A549 (cell line): ENCODE measurements around the gene PDE4C. TPM values are rescaled to one million over a fixed set of nuclear protein-coding genes. Genes with fewer than 3 reads are reported as not detected.

Experiments
- ATAC-seq, 2 experiments: fragments of 200-7000 bp in 1 of 2; fragments of >200 bp in 1 of 2; cut with Nextera tagmentation in 1 of 2; cut with Tn5 transposase in 1 of 2; 3 replicates each; pipeline versions ENCODE4 v1.8.0 to v1.9.1; 2018 to 2020; ENCODE audit warnings: mild to moderate bottlenecking in 1 of 2, moderate library complexity in 1 of 2
- CTCF ChIA-PET: fragments of 300-600 bp; sonication (Branson Sonifier 250); formaldehyde crosslinking; extraction: SDS; loops from one replicate; lab custom pipeline; 2021; ENCODE audit warnings: antibody characterized with exemption, inconsistent platforms; lab: Yijun Ruan, JAX
- POLR2A ChIA-PET: fragments of 350-600 bp; formaldehyde crosslinking; extraction: SDS; loops from one replicate; lab custom pipeline; 2021; ENCODE audit warnings: antibody characterized with exemption, inconsistent platforms; lab: Yijun Ruan, JAX
- DNase-seq, 2 experiments: peaks; one replicate each; pipeline versions ENCODE4 v3.0.0 to v3.0.0-alpha.2; 2011 to 2016; ENCODE audit warnings: low read depth in 1 of 2, low spot score in 1 of 2
- FAIRE-seq: peaks from 2 replicates; lab custom pipeline; 2011; peaks lifted over from hg19 to GRCh38; lab: Jason Lieb, UNC
- H3K27ac ChIP-seq, 2 experiments: fragments of >200 bp; sonication (Bioruptor Twin); formaldehyde crosslinking; 3 replicates each; pipeline ENCODE4 v1.5.1; 2016 to 2017
- H3K4me1 ChIP-seq: fragments of >200 bp; sonication (Bioruptor Twin); formaldehyde crosslinking; 3 replicates; pipeline ENCODE4 v1.6.1; 2016
- H3K4me2 ChIP-seq: fragments of >200 bp; sonication (Bioruptor Twin); formaldehyde crosslinking; 3 replicates; pipeline ENCODE4 v1.6.1; 2016
- H3K4me3 ChIP-seq: fragments of >200 bp; sonication (Bioruptor Twin); formaldehyde crosslinking; 3 replicates; pipeline ENCODE4 v1.5.1; 2016
- H3K9me3 ChIP-seq: fragments of >200 bp; sonication (Bioruptor Twin); formaldehyde crosslinking; 3 replicates; pipeline ENCODE4 v1.6.1; 2016
- BHLHE40 ChIP-seq: IDR thresholded peaks from 2 replicates; pipeline ENCODE4 v1.6.1; 2012; ENCODE audit warnings: low read depth, low read length, inconsistent platforms
- CBX2 ChIP-seq: fragments of 200-600 bp; sonication (generic); IDR thresholded peaks from 2 replicates; pipeline ENCODE4 v1.6.1; 2016; ENCODE audit warnings: low read depth, mild to moderate bottlenecking, borderline replicate concordance
- CEBPB ChIP-seq, 2 experiments: fragments of >200 bp in 1 of 2; sonication (Bioruptor Twin) in 1 of 2; formaldehyde crosslinking in 1 of 2; IDR thresholded peaks; 2 replicates each; pipeline ENCODE4 v1.6.1; 2012 to 2016
- CHD4 ChIP-seq: fragments of 200-600 bp; sonication (generic); IDR thresholded peaks from 2 replicates; pipeline ENCODE4 v1.6.1; 2016; ENCODE audit warnings: antibody characterized with exemption, mild to moderate bottlenecking, borderline replicate concordance
- CTCF ChIP-seq: fragments of >200 bp; sonication (Bioruptor Twin); formaldehyde crosslinking; IDR thresholded peaks from 3 replicates; pipeline ENCODE4 v1.5.1; 2016
- EHF ChIP-seq: fragments of 250-450 bp; sonication (Bioruptor Pico); IDR thresholded peaks from 2 replicates; pipeline ENCODE4 v1.5.0; 2020; ENCODE audit warnings: mild to moderate bottlenecking
- FOSB ChIP-seq: fragments of 250-450 bp; sonication (Bioruptor Pico); IDR thresholded peaks from 2 replicates; pipeline ENCODE4 v1.5.0; 2020; ENCODE audit warnings: mild to moderate bottlenecking, moderate library complexity
- HOXA7 ChIP-seq: fragments of 250-450 bp; sonication (Bioruptor Pico); IDR thresholded peaks from 2 replicates; pipeline ENCODE4 v1.5.0; 2020; ENCODE audit warnings: mild to moderate bottlenecking, moderate library complexity
- HOXB13 ChIP-seq: fragments of 250-450 bp; sonication (Bioruptor Pico); IDR thresholded peaks from 2 replicates; pipeline ENCODE4 v1.5.0; 2020; ENCODE audit warnings: low read depth, mild to moderate bottlenecking, moderate library complexity
- HOXB5 ChIP-seq: fragments of 250-450 bp; sonication (Bioruptor Pico); IDR thresholded peaks from 2 replicates; pipeline ENCODE4 v1.5.0; 2020; ENCODE audit warnings: mild to moderate bottlenecking, moderate library complexity
- KDM1A ChIP-seq: fragments of 200-600 bp; sonication (generic); IDR thresholded peaks from 2 replicates; pipeline ENCODE4 v1.6.1; 2016; ENCODE audit warnings: low read depth, mild to moderate bottlenecking
- MAFK ChIP-seq: fragments of 450-650 bp; IDR thresholded peaks from 2 replicates; pipeline ENCODE4 v1.6.1; 2014; ENCODE audit not compliant: partially characterized antibody
- MYC ChIP-seq: IDR thresholded peaks from 2 replicates; pipeline ENCODE4 v1.6.1; 2012; ENCODE audit warnings: mild to moderate bottlenecking, inconsistent platforms, low read length, improper control_type of control experiment, borderline replicate concordance
- PHF8 ChIP-seq: fragments of 200-600 bp; sonication (generic); IDR thresholded peaks from 2 replicates; pipeline ENCODE4 v1.6.1; 2016; ENCODE audit warnings: low read depth, mild to moderate bottlenecking, antibody characterized with exemption, moderate library complexity, borderline replicate concordance
- RAD21 ChIP-seq, 2 experiments: fragments of >200 bp in 1 of 2; sonication (Bioruptor Twin) in 1 of 2; formaldehyde crosslinking in 1 of 2; IDR thresholded peaks in 1 of 2; conservative IDR thresholded peaks in 1 of 2; 2 replicates in 1 of 2; 3 replicates in 1 of 2; pipeline ENCODE4 v1.6.1; 2012 to 2018; ENCODE audit warnings: inconsistent platforms in 1 of 2
- RCOR1 ChIP-seq: fragments of 150-350 bp; IDR thresholded peaks from 2 replicates; pipeline ENCODE4 v1.6.1; 2014; ENCODE audit warnings: antibody characterized with exemption, low read length, low read depth
- RFX5 ChIP-seq: fragments of 450-650 bp; IDR thresholded peaks from 2 replicates; pipeline ENCODE4 v1.7.1; 2014; ENCODE audit warnings: antibody characterized with exemption, mild to moderate bottlenecking, moderate library complexity
- RNF2 ChIP-seq: fragments of 200-600 bp; sonication (generic); IDR thresholded peaks from 2 replicates; pipeline ENCODE4 v1.6.1; 2016; ENCODE audit warnings: low read depth, mild to moderate bottlenecking, antibody characterized with exemption, moderate library complexity, borderline replicate concordance
- SREBF2 ChIP-seq: fragments of 450-650 bp; IDR thresholded peaks from 2 replicates; pipeline ENCODE4 v1.6.1; 2014; ENCODE audit warnings: mild to moderate bottlenecking, moderate library complexity
- USF2 ChIP-seq: fragments of 450-650 bp; IDR thresholded peaks from 2 replicates; pipeline ENCODE4 v1.6.1; 2014; ENCODE audit warnings: antibody characterized with exemption
- ZFP36 ChIP-seq: fragments of 450-650 bp; IDR thresholded peaks from 2 replicates; pipeline ENCODE4 v1.6.1; 2014; ENCODE audit warnings: borderline replicate concordance; ENCODE audit not compliant: partially characterized antibody
- WGBS: methylation state at CpG from one replicate; pipeline ENCODE4 v1.1.6; 2017; ENCODE audit errors: missing lambda C conversion rate; 5-methylcytosine and 5-hydroxymethylcytosine counted together
- polyA plus RNA-seq, 4 experiments: library from polyadenylated mRNA; depleted of rRNA in 3 of 4; stranded (reverse); fragments of >200 nt; fragmentation: RNase III in 1 of 4; extraction: RNeasy Plus Mini Kit Qiagen cat#74134 plus additional on column Dnase treatment in 1 of 4; gene quantifications; 2 replicates in 3 of 4; 3 replicates in 1 of 4; pipeline ENCODE4 v1.2.3, GENCODE V29; 2011 to 2017
- TF ChIP-seq, protein P1 (sequence below): fragments of >200 bp; sonication (Bioruptor Twin); formaldehyde crosslinking; IDR thresholded peaks from 2 replicates; pipeline ENCODE4 v1.6.1; 2016
- TF ChIP-seq, protein P2 (sequence below): fragments of 250-450 bp; sonication (Bioruptor Pico); IDR thresholded peaks from 2 replicates; pipeline ENCODE4 v1.5.0; 2020; ENCODE audit warnings: low read depth, mild to moderate bottlenecking, moderate library complexity
- TF ChIP-seq, protein P3 (sequence below): IDR thresholded peaks from 2 replicates; pipeline ENCODE4 v1.6.1; 2012
- TF ChIP-seq, protein P4 (sequence below): IDR thresholded peaks from 2 replicates; pipeline ENCODE4 v1.6.1; 2012; ENCODE audit warnings: low read depth, borderline replicate concordance
- TF ChIP-seq, protein P5 (sequence below): fragments of 250-450 bp; sonication (Bioruptor Pico); IDR thresholded peaks from 2 replicates; pipeline ENCODE4 v1.5.0; 2021; ENCODE audit warnings: mild to moderate bottlenecking, moderate library complexity, borderline replicate concordance

Gene PDE4C
- polyA plus RNA-seq, 2 of the 4 experiments (the other 2 are of a cell fraction), result 0.25 to 0.65 TPM

DNA sequence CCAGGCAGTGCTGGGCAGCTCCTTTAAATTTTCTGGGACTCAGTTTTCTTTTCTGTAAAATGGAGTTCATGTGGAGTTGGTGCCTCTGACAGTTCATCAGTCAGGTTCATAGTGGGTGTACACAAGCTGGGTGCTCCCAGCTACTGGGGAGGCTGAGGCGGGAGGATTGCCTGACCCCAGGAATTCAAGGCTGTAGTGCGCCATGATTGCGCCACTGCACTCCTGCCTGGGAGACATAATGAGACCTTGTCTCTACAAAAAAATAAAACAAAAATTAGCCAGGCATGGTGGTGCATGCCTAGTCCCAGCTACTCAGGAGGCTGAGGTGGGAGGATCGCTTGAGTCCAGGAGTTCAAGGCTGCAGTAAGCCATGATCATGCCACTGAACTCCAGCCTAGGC lies 26.9 kb upstream of the PDE4C start:
- ATAC-seq (no peak), FAIRE-seq (no peak), DNase-seq (no peak)
- TF ChIP-seq PHF8 (no peak), MYC (no peak), FOSB (CRISPR knock-in tag) (no peak), HOXB13 (no peak), RFX5 (no peak), EHF (CRISPR knock-in tag) (no peak), HOXA7 (CRISPR knock-in tag) (no peak), CEBPB (IDR thresholded peaks at IDR 0.05) (no peak), CTCF (no peak), USF2 (no peak), CBX2 (no peak), HOXB5 (CRISPR knock-in tag) (no peak), SREBF2 (no peak), MAFK (no peak), BHLHE40 (no peak)
- TF ChIP-seq, protein P1, sequence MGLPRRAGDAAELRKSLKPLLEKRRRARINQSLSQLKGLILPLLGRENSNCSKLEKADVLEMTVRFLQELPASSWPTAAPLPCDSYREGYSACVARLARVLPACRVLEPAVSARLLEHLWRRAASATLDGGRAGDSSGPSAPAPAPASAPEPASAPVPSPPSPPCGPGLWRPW, result no peak
- TF ChIP-seq, protein P2, sequence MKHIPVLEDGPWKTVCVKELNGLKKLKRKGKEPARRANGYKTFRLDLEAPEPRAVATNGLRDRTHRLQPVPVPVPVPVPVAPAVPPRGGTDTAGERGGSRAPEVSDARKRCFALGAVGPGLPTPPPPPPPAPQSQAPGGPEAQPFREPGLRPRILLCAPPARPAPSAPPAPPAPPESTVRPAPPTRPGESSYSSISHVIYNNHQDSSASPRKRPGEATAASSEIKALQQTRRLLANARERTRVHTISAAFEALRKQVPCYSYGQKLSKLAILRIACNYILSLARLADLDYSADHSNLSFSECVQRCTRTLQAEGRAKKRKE (CRISPR knock-in tag), result no peak
- Histone ChIP-seq H3K4me3 (no peak overlapping the region), H3K27ac (no peak overlapping the region), H3K4me1 (no peaks in the 10 kb centered on the region), H3K9me3 (no peaks in the 10 kb centered on the region), H3K4me2 (no peak overlapping the region)
- ChIA-PET POLR2A (no interaction called here), CTCF (interaction anchor here (0.6 to 7.6 kb wide), 24 partner anchors 9 to 809 kb away, joined by 3 to 86 read pairs (median 12); partner anchors contain the start of genes IQCN, MPV17L2 and RAB3A)
- WGBS, result 63% methylated on average over 4 of the region's 4 CpGs

- Histone ChIP-seq H3K9me3 (no peaks in the 10 kb centered on the region), H3K4me3 (no peak overlapping the region), H3K4me1 (no peaks in the 10 kb centered on the region), H3K27ac (no peak overlapping the region), H3K4me2 (no peak overlapping the region)
- DNase-seq, result no peak
- 27% methylated on average over 7 of the region's 7 CpGs for WGBS
- POLR2A ChIA-PET, result interaction anchor here (1.0 to 1.3 kb wide), 3 partner anchors 27 to 44 kb away, joined by 3 to 4 read pairs (median 4); partner anchors contain the start of gene JUND
- CTCF ChIA-PET, result interaction anchor here (0.6 to 7.6 kb wide), 36 partner anchors 8 to 195 kb away, joined by 3 to 86 read pairs (median 8); partner anchors contain the start of genes IQCN, MPV17L2, PDE4C and RAB3A
- FAIRE-seq, result no peak
- no peak; a peak in 1 of 6 replicates for ATAC-seq
- TF ChIP-seq, protein P3, sequence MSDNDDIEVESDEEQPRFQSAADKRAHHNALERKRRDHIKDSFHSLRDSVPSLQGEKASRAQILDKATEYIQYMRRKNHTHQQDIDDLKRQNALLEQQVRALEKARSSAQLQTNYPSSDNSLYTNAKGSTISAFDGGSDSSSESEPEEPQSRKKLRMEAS, result no peak
- no peak for TF ChIP-seq RAD21 (conservative IDR thresholded peaks at IDR 0.05 in 1 of 2, IDR thresholded peaks at IDR 0.05 in 1 of 2)
- TF ChIP-seq MYC, result no peak
- TF ChIP-seq CBX2, result no peak
- TF ChIP-seq KDM1A, result no peak
- TF ChIP-seq, protein P2 (CRISPR knock-in tag), result no peak
- TF ChIP-seq RNF2, result no peak
- no peak for TF ChIP-seq RCOR1
- TF ChIP-seq, protein P4, sequence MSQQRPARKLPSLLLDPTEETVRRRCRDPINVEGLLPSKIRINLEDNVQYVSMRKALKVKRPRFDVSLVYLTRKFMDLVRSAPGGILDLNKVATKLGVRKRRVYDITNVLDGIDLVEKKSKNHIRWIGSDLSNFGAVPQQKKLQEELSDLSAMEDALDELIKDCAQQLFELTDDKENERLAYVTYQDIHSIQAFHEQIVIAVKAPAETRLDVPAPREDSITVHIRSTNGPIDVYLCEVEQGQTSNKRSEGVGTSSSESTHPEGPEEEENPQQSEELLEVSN, result no peak
- no peak for TF ChIP-seq CHD4
- TF ChIP-seq BHLHE40, result no peak
- TF ChIP-seq, protein P5, sequence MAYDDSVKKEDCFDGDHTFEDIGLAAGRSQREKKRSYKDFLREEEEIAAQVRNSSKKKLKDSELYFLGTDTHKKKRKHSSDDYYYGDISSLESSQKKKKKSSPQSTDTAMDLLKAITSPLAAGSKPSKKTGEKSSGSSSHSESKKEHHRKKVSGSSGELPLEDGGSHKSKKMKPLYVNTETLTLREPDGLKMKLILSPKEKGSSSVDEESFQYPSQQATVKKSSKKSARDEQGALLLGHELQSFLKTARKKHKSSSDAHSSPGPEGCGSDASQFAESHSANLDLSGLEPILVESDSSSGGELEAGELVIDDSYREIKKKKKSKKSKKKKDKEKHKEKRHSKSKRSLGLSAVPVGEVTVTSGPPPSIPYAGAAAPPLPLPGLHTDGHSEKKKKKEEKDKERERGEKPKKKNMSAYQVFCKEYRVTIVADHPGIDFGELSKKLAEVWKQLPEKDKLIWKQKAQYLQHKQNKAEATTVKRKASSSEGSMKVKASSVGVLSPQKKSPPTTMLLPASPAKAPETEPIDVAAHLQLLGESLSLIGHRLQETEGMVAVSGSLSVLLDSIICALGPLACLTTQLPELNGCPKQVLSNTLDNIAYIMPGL (CRISPR knock-in tag), result no peak
- TF ChIP-seq ZFP36, result no peak
These were observed 26.1 kb upstream of the PDE4C start for GRCh38 chr19:18252370-18252717.
